WTC11 (cell line): ENCODE data around the gene EFNA5. TPM values are rescaled to one million over a fixed set of nuclear protein-coding genes. Genes with fewer than 3 reads are reported as not detected.

Experiments used
- ATAC-seq: fragments of 200-7000 bp; cut with Tn5 transposase; 2 replicates; pipeline ENCODE4 v1.10.0; 2021; ENCODE audit warnings: mild to moderate bottlenecking, moderate library complexity
- CTCF ChIA-PET: fragments of 300-600 bp; sonication (Branson Sonifier 250); formaldehyde crosslinking; loops from one replicate; lab custom pipeline; 2021; ENCODE audit warnings: antibody characterized with exemption; lab: Charles Lee
- POLR2A ChIA-PET: fragments of 350-600 bp; sonication (Branson Sonifier 250); formaldehyde crosslinking; loops from one replicate; lab custom pipeline; 2021; ENCODE audit warnings: antibody characterized with exemption; lab: Charles Lee
- DNase-seq: peaks from one replicate; pipeline ENCODE4 v3.0.0; 2021; ENCODE audit warnings: low spot score
- H3K27ac Mint-ChIP-seq: 2 replicates; pipeline ENCODE4 v1.8.0; 2021; ENCODE audit warnings: mixed read lengths
- H3K27me3 Mint-ChIP-seq: 2 replicates; pipeline ENCODE4 v1.8.0; 2021; ENCODE audit warnings: low read depth, mild to moderate bottlenecking, moderate library complexity, mixed read lengths
- H3K36me3 Mint-ChIP-seq: 2 replicates; pipeline ENCODE4 v1.8.0; 2021; ENCODE audit warnings: mixed read lengths
- H3K4me1 Mint-ChIP-seq: 2 replicates; pipeline ENCODE4 v1.8.0; 2022; ENCODE audit warnings: mixed read lengths
- H3K4me3 Mint-ChIP-seq: 2 replicates; pipeline ENCODE4 v1.8.0; 2021; ENCODE audit warnings: mild to moderate bottlenecking, moderate library complexity, mixed read lengths
- H3K9me3 Mint-ChIP-seq: 2 replicates; pipeline ENCODE4 v1.8.0; 2021; ENCODE audit warnings: mixed read lengths
- ATF6 ChIP-seq: sonication (generic); formaldehyde crosslinking; IDR thresholded peaks from 2 replicates; pipeline ENCODE4 v1.8.1; 2023; ENCODE audit warnings: mild to moderate bottlenecking, missing genetic modification reagents
- CREB1 ChIP-seq: sonication (generic); formaldehyde crosslinking; IDR thresholded peaks from 2 replicates; pipeline ENCODE4 v1.8.0; 2023; ENCODE audit warnings: mild to moderate bottlenecking, missing genetic modification reagents
- E2F1 ChIP-seq: sonication (generic); formaldehyde crosslinking; IDR thresholded peaks from 2 replicates; pipeline ENCODE4 v1.8.0; 2022; ENCODE audit warnings: mild to moderate bottlenecking, missing genetic modification reagents
- GTF2I ChIP-seq: fragments of 250-450 bp; sonication (Bioruptor Pico); conservative IDR thresholded peaks from 2 replicates; pipeline ENCODE4 v1.4.0; 2021; ENCODE audit warnings: mild to moderate bottlenecking
- JUN ChIP-seq: sonication (generic); formaldehyde crosslinking; IDR thresholded peaks from 2 replicates; pipeline ENCODE4 v1.8.0; 2023; ENCODE audit warnings: mild to moderate bottlenecking, missing genetic modification reagents
- KAT7 ChIP-seq: sonication (generic); formaldehyde crosslinking; IDR thresholded peaks from 2 replicates; pipeline ENCODE4 v1.8.1; 2023; ENCODE audit warnings: missing genetic modification reagents, mild to moderate bottlenecking, borderline replicate concordance
- MXD4 ChIP-seq: fragments of 250-450 bp; sonication (Bioruptor Pico); IDR thresholded peaks from 2 replicates; pipeline ENCODE4 v1.8.0; 2021; ENCODE audit warnings: mild to moderate bottlenecking, moderate library complexity, borderline replicate concordance
- MYBL2 ChIP-seq: sonication (generic); formaldehyde crosslinking; IDR thresholded peaks from 2 replicates; pipeline ENCODE4 v1.8.1; 2023; ENCODE audit warnings: mild to moderate bottlenecking, moderate library complexity, missing genetic modification reagents
- SMAD4 ChIP-seq: sonication (generic); formaldehyde crosslinking; IDR thresholded peaks from 2 replicates; pipeline ENCODE4 v1.8.0; 2022; ENCODE audit warnings: mild to moderate bottlenecking, missing genetic modification reagents
- SP1 ChIP-seq: sonication (generic); formaldehyde crosslinking; conservative IDR thresholded peaks from 2 replicates; pipeline ENCODE4 v1.8.1; 2022; ENCODE audit warnings: missing genetic modification reagents
- TCF7 ChIP-seq: sonication (generic); formaldehyde crosslinking; IDR thresholded peaks from 2 replicates; pipeline ENCODE4 v1.8.0; 2022; ENCODE audit warnings: mild to moderate bottlenecking, low read depth, missing genetic modification reagents, moderate library complexity
- TEAD4 ChIP-seq: sonication (generic); formaldehyde crosslinking; IDR thresholded peaks from 2 replicates; pipeline ENCODE4 v1.8.0; 2022; ENCODE audit warnings: mild to moderate bottlenecking, missing genetic modification reagents
- ZNF121 ChIP-seq: sonication (generic); formaldehyde crosslinking; IDR thresholded peaks from 2 replicates; pipeline ENCODE4 v1.8.0; 2023; ENCODE audit warnings: missing genetic modification reagents
- ZNF138 ChIP-seq: sonication (generic); formaldehyde crosslinking; conservative IDR thresholded peaks from 2 replicates; pipeline ENCODE4 v1.8.1; 2022; ENCODE audit warnings: mild to moderate bottlenecking, moderate library complexity, missing genetic modification reagents
- ZNF396 ChIP-seq: fragments of 250-450 bp; sonication (Bioruptor Pico); IDR thresholded peaks from 2 replicates; pipeline ENCODE4 v1.8.0; 2021; ENCODE audit warnings: mild to moderate bottlenecking, moderate library complexity, borderline replicate concordance
- ZNF416 ChIP-seq: fragments of 250-450 bp; sonication (Bioruptor Pico); IDR thresholded peaks from 2 replicates; pipeline ENCODE4 v1.9.0; 2021; ENCODE audit warnings: mild to moderate bottlenecking, inconsistent platforms
- ZNF425 ChIP-seq: fragments of 250-450 bp; sonication (Bioruptor Pico); conservative IDR thresholded peaks from 2 replicates; pipeline ENCODE4 v1.9.0; 2021; ENCODE audit warnings: mild to moderate bottlenecking
- ZNF532 ChIP-seq: fragments of 250-450 bp; sonication (Bioruptor Pico); IDR thresholded peaks from 2 replicates; pipeline ENCODE4 v1.9.0; 2021; ENCODE audit warnings: mild to moderate bottlenecking, borderline replicate concordance
- ZSCAN18 ChIP-seq: fragments of 250-450 bp; sonication (Bioruptor Pico); IDR thresholded peaks from 2 replicates; pipeline ENCODE4 v2.1.2; 2022; ENCODE audit warnings: mild to moderate bottlenecking, moderate library complexity
- total RNA-seq: library from RNA; stranded (reverse); gene quantifications from 3 replicates; pipeline ENCODE4 v1.2.3, GENCODE V29; 2021
- TF ChIP-seq, protein P1 (sequence below): sonication (generic); formaldehyde crosslinking; conservative IDR thresholded peaks from 2 replicates; pipeline ENCODE4 v1.8.1; 2023; ENCODE audit warnings: mild to moderate bottlenecking, low read depth, missing genetic modification reagents, moderate library complexity
- TF ChIP-seq, protein P2 (sequence below): sonication (generic); formaldehyde crosslinking; IDR thresholded peaks from 2 replicates; pipeline ENCODE4 v1.8.1; 2023; ENCODE audit warnings: mild to moderate bottlenecking, missing genetic modification reagents, moderate library complexity

Gene EFNA5
- total RNA-seq, 1 experiment from 2014 or later = 17.4 TPM

DNA sequence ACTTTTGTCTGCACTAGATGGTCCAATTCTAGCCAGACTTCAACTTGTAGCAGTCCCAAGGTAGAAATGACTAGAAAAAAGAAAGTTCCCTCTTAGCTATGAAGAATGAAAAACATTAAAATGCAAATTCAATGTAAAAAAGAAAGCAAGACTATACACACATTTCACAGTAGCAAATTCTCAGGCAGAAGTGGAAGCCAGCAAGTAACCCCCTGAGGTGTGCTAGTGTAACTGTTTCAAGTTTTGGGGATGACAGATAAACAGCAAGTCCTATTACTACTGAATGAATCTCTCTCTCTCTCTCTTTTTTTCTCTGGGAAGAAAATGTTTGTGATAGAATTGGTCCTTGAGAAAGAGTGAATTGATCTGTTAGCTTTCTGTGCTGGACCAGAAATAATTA is 185.6 kb downstream of the EFNA5 start:
- H3K4me3 Mint-ChIP-seq = no peak overlapping the region
- no peak overlapping the region for H3K27ac Mint-ChIP-seq
- no peak for ATAC-seq
- no peaks in the 10 kb centered on the region for H3K36me3 Mint-ChIP-seq
- H3K27me3 Mint-ChIP-seq = no peaks in the 10 kb centered on the region
- POLR2A ChIA-PET = no interaction called here
- peaks cover 55% of the 10 kb centered on the region for H3K4me1 Mint-ChIP-seq
- DNase-seq = no peak
- CTCF ChIA-PET = no interaction called here
- TF ChIP-seq TCF7 (CRISPR knock-in tag) = no peak
- no peak for TF ChIP-seq ZNF121 (CRISPR knock-in tag)
- TF ChIP-seq SMAD4 (CRISPR knock-in tag) = no peak
- TF ChIP-seq ATF6 = no peak
- TF ChIP-seq MYBL2 (CRISPR knock-in tag) = no peak
- TF ChIP-seq CREB1 (CRISPR knock-in tag) = no peak
- no peak for TF ChIP-seq E2F1 (CRISPR knock-in tag)
- no peak for TF ChIP-seq SP1 (CRISPR knock-in tag)
- TF ChIP-seq MXD4 (CRISPR knock-in tag) = no peak
- TF ChIP-seq, protein P1, sequence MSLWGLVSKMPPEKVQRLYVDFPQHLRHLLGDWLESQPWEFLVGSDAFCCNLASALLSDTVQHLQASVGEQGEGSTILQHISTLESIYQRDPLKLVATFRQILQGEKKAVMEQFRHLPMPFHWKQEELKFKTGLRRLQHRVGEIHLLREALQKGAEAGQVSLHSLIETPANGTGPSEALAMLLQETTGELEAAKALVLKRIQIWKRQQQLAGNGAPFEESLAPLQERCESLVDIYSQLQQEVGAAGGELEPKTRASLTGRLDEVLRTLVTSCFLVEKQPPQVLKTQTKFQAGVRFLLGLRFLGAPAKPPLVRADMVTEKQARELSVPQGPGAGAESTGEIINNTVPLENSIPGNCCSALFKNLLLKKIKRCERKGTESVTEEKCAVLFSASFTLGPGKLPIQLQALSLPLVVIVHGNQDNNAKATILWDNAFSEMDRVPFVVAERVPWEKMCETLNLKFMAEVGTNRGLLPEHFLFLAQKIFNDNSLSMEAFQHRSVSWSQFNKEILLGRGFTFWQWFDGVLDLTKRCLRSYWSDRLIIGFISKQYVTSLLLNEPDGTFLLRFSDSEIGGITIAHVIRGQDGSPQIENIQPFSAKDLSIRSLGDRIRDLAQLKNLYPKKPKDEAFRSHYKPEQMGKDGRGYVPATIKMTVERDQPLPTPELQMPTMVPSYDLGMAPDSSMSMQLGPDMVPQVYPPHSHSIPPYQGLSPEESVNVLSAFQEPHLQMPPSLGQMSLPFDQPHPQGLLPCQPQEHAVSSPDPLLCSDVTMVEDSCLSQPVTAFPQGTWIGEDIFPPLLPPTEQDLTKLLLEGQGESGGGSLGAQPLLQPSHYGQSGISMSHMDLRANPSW = no peak
- no peak for TF ChIP-seq KAT7
- no peak for TF ChIP-seq ZNF416
- no peak for TF ChIP-seq ZSCAN18 (CRISPR knock-in tag)
- no peak for TF ChIP-seq ZNF425 (CRISPR knock-in tag)
- TF ChIP-seq, protein P2, sequence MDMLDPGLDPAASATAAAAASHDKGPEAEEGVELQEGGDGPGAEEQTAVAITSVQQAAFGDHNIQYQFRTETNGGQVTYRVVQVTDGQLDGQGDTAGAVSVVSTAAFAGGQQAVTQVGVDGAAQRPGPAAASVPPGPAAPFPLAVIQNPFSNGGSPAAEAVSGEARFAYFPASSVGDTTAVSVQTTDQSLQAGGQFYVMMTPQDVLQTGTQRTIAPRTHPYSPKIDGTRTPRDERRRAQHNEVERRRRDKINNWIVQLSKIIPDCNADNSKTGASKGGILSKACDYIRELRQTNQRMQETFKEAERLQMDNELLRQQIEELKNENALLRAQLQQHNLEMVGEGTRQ (CRISPR knock-in tag) = no peak
- H3K9me3 Mint-ChIP-seq = no peaks in the 10 kb centered on the region

GRCh38 chr5:107484281-107484680 is 186.5 kb downstream of the EFNA5 start:
- peaks cover 62% of the 10 kb centered on the region for H3K4me1 Mint-ChIP-seq
- H3K27me3 Mint-ChIP-seq = no peaks in the 10 kb centered on the region
- H3K36me3 Mint-ChIP-seq = no peaks in the 10 kb centered on the region
- no peaks in the 10 kb centered on the region for H3K9me3 Mint-ChIP-seq
- ATAC-seq = no peak
- no peak for DNase-seq
- H3K27ac Mint-ChIP-seq = no peak overlapping the region
- no peak overlapping the region for H3K4me3 Mint-ChIP-seq
- CTCF ChIA-PET = no interaction called here
- POLR2A ChIA-PET = no interaction called here
- TF ChIP-seq GTF2I (CRISPR knock-in tag) (no peak), ZNF396 (no peak), ZSCAN18 (CRISPR knock-in tag) (no peak), JUN (CRISPR knock-in tag) (no peak), ZNF138 (CRISPR knock-in tag) (no peak), TEAD4 (CRISPR knock-in tag) (no peak), ZNF532 (no peak)
